Measurements from ENCODE around the gene PTOV1. TPM values are rescaled to one million over a fixed set of nuclear protein-coding genes. Genes with fewer than 3 reads are reported as not detected.

The PTOV1 gene
- polyA plus RNA-seq, 12 donors, result 143 to 230 (median 174) TPM; not detected in 1

DNA sequence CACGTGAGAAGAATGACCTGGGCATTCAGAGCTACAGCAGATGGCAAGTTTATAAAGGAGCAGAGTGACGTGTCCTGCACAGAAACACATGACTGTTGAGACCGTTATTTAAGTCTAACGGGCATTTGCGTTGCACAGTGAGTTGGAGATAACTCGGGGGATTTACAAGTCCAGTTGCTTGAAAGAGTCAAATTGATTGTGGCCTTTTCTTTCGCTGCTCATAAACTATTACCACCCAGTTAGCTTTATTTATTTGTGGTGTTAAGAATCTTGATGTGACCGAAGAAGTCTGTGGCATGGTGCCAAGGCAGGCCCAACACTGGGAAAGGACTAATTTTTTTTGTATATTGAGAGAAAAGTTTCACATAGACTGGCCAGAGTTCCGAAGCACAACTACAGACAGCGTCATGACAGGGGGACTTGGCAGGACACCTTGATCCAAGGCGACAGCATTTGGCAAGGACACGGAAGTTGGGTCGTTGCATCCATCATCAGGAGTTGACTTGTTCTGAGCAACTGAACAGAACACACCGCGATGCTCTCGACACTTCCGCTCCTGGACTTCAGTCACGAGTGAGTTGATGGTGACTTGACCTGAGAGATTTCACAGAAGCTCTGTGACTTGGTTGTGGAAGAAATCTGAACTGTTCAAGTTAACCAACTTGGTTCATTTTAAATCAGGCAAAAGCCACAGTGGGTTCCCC, 11.9 kb upstream of the PTOV1 start:
- DNase-seq, result no peak

GRCh38 chr19:49839713-49840112, 11.2 kb upstream of the PTOV1 start:
- no peak for DNase-seq

GRCh38 chr19:49840321-49840720, 10.6 kb upstream of the PTOV1 start:
- DNase-seq, result no peak

DNA sequence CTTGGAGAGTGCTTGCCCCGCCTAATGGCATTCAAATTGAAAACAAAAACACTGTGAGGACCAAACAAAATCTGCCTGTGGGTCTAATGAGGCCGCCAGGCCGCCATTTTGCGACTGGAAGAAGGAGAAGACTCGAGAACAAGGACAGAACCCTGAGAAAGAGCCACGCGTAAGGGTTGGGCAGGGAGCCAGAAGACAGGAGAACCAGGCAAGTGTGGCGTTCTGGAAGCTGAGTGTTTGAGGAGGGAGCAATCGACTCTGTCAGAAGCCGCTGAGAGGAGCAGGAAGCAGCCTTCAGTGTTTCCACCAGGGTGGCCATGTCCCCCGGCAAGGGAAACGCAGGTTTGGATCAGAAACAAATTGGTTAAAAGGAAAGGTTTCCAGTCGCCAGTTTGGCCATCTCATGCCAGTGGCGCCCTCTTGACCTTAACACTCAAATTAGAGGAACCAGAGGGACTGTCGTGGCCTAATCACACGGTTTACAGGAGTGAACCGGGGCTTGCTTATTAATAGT, 10.2 kb upstream of the PTOV1 start:
- no peak for DNase-seq

GRCh38 chr19:49843265-49843664, 7.7 kb upstream of the PTOV1 start:
- no peak for DNase-seq

GRCh38 chr19:49844138-49845095, 6.5 kb upstream of the PTOV1 start:
- DNase-seq, result no peak

GRCh38 chr19:49845414-49845813, 5.5 kb upstream of the PTOV1 start:
- DNase-seq, result no peak

DNA sequence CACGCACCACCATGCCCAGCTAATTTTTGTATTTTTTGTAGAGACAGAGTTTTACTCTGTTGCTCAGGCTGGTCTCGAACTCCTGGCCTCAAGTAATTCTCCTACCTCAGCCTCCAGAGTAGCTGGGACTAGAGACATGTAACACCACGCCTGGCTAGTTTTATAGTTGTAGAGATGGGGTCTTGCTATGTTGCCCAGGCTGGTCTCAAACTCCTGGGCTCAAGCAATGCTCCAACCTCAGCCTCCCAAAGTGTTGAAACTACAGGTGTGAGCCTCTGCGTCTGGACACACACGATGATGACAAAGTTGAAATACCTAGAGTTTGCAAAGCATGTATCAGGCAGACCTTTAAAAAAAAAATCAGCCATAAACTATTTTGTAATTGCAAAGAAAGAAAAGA, 4.6 kb upstream of the PTOV1 start:
- no peak for DNase-seq

DNA sequence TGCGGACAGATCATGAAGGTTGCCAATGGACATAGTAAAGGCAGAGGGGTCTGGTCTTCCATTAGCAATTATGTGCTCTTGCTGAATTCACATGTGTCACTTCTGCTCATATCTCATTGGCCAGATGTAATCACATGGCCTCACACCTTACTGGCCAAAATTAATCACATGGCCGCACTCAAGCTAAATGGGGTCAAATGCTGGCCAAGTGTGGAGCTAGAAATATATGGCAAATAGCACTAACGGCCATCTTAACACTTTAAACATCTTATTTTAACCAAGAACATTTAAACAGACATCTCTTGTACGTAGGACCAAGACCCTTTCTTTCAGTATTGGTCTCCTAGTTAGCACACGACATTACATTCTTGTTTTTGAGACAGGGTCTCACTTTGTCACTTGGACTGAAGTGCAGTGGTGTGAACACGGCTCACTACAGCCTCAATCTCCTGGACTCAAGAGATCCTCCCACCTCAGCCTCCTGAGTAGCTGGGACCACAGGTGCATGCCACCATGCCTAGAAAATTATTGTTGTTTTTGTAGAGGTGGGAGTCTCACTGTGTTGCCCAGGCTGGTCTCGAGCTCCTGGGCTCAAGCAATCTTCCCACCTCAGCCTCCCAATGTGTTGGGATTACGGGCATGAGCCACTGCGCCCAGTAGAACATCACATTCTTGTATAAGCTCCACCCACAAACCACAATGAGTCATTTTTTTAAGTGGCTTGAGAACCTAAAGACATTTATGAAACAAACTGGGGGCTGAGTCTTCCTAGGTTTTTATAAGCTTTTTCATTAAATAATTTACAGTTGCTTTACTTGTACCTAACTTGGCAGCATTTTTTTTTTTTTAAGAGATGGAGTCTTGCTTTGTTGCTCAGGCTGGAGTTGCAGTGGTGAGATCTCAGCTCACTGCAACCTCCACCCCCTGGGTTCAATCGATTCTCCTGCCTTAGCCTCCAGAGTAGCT, 2.9 kb upstream of the PTOV1 start:
- no peak for DNase-seq

DNA sequence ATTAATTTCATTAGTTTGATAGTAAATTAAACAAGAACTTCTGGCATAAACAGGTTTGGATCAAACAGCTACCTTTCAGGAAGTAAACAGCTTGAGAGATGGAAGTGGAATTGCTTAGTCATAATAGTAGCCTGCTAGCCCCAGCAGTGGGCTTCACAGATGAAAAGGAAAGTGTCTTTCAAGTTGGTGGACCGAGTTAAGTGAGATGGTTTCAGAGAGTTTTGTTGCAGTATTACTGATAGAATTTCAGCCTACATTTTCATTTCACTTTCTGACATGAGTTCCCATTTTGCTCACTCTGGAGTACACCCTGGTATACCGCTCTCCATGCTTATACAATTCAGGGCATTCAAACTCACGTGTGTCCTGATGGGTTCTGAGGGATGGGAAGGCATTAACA, 2.0 kb upstream of the PTOV1 start:
- no peak for DNase-seq

DNA sequence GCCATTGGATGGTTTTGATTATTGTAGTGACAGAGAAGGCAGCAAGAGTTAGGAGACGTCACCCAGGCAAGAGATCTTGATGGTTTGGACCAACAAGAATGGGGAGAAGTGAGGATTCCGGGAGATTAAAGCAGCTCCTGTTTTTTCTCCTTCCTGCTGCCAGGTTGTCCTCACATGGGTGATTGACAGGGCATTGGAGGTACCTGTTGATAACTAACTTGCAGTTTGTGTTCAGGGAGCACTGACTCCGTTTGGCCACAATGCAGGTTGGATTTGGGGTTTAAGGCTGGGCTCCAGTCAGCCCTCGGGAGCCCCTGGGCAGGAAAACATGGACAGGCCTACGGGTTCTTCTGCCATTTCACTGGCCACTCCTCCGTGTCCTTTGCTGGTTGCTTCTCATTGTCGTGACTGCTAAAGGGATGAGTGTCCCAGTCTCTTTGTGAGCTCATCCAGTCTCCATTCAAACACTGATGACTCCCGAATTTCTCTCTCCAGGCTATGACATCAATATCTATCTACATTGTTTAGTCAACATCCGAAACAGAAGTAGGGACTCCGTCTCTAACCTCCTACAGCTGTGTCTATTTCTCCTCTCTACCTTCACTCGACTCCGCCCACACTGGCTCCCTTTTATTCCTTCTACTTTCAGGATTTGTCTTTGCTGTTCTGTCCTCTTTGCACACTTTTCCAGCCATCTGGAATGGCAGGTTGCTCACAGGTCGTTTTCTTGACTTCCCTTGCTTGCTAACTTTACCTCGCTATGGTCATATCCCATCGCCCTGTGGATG, 1.3 kb upstream of the PTOV1 start:
- no peak for DNase-seq

DNA sequence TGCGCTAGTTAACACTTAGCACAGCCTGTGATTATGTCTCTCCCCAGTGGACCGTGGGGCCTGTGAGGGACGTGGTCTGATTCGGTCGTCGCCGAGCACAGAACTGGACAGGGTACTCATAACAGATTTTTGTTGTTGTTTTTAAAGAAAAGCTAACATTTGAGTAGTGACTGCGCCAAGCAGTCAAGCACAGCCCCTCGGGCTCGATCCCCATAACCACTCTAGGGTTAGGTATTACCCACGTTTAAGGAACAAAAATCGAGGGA, 805 bp upstream of the PTOV1 start:
- DNase-seq, result no peak

GRCh38 chr19:49851456-49852259, 699 bp downstream of the PTOV1 start:
- peak; percentile 43 for DNase-seq

DNA sequence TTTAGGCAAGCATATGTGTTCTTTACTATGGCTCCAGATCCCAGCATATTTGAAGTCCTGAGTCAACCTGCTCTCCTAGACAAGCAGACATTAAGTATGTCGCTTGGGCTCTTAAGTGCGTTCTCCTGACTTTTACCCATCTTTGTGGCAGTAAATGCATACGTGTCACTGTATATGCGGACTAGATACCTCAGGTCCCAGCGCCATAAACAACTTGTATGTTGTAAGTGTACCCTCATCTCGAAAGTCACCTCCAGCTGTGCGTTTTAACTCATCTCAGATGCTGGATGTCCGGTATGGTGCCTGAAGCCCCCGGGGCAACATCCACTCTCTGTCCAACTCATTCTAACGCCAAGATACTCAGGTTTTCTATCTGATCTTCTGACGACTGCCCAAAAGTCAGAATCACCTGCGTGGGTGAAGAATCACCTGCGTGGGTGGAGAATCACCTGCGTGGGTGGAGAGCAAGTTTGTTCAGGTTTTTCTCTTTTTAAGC, 1.7 kb downstream of the PTOV1 start:
- DNase-seq, result no peak

- no peak for DNase-seq
These were observed 3.0 kb downstream of the PTOV1 start for GRCh38 chr19:49853852-49854377.

GRCh38 chr19:49854378-49855263, 3.7 kb downstream of the PTOV1 start:
- no peak for DNase-seq

DNA sequence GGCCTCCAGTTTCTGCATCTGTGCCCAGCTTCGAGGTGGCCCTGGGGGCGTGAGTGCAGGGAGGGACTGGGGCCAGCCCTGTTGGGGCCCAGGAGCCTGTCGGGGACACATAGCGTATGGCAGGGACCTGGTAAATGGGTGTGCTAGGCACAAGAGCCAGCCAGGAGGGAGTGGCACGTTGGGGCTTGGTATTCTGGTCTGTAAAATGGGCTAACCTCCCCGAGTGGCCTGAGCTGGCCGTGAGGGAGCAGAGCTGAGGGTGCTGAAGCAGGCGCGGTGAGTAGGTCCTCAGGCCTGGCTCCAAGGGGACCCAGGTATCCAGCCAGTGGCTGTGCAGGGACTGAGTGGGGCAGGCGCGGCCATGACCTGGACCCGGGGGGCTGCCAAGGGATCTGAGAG, 4.3 kb downstream of the PTOV1 start:
- DNase-seq, result no peak

DNA sequence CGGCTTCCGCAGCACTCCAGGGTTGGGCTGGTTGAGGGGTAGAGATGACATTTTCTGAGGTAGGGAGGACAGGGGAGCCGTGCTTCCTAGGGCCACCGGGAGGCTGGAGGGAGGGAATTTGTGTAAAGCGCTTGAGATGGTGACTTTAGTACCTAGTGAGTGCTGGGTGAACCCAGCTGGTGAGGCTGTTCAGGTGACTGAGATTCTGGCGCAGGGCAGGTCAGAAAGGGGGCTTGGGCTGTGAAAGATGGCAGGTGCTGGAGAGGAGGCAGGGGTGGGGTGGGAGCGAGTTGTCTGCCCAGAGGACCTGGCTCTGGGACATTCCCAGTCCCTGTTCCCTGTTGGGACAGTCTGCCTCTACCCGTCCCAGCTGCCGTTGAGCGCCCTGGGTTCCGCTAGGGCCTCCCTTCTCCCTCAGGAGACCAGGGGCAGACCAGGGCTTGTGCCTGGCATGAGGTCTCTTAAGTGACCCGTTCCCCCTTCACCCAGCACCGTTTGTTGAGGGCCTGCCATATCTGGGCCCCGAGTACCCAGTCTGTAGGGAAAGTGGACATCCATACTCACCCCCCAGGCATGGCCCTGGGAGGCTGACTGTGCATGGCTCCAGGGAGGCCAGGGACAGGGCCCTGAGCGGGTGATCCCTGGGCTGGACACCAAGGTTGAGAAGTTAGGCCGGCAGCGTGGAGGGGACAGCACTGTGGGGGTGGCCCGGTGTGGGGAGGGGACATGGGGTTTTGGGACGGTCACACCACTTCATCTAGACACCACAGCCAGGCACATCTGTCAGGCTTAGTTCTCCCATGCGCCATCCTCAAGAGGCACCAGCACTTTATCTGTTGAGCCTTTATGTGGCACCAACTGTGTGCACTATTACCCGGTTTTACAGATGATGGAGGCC, 5.0 kb downstream of the PTOV1 start:
- no peak for DNase-seq
